Measurements from ENCODE around the gene KCNAB2. TPM values are rescaled to one million over a fixed set of nuclear protein-coding genes. Genes with fewer than 3 reads are reported as not detected.

KCNAB2 gene
- total RNA-seq, 1 donor from 2014 or later, result 3.1 TPM

DNA sequence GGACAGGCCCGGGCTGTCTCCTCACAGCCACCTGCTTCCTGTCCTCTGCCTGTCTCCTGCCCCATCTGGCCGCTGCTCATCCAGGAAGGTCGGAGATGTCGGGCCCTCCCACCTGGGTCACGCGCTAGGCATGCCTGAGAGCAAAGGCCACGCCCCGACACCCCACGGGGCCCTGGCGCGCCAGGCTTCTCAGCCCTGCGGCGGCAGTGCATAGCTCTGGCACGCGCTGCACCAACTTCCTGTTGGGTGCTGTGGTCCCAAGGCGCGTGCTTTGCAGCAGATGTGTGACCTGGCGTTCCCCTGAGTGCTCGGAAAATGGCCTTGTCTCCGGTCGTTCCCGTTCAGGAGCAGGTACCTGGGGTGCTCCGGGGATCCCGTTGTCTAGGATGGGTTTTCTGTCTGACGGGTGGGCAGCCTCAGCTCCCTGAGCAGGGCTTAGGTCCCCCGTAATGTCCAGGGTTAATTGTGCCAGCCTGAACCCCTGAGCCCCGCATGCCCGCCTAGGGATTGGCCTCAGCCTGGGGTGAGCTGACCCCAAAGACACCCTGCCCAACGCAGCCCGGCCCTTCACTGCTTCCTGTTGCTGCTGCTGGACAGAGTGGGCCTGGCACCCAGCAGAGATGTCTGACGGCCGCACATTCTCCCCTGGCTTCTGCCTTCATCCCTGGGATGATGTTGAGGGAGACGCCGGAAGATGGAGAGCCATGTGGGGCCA is 19.4 kb upstream of the KCNAB2 start:
- Mint-ChIP-seq H3K9me3 (ENCODE audit: unreplicated experiment) (no peaks in the 10 kb centered on the region), H3K27ac (ENCODE audit: unreplicated experiment) (no peak overlapping the region), H3K27me3 (ENCODE audit: low read depth, unreplicated experiment) (peaks cover 22% of the 10 kb centered on the region), H3K36me3 (ENCODE audit: low read depth, unreplicated experiment) (no peaks in the 10 kb centered on the region), H3K4me1 (ENCODE audit: low read depth, unreplicated experiment) (no peaks in the 10 kb centered on the region), H3K4me3 (ENCODE audit: unreplicated experiment) (no peak overlapping the region)
- Histone ChIP-seq H3K4me2 (ENCODE audit: low read length) (no peak overlapping the region), H3K27ac (ENCODE audit: low read depth, low read length) (no peak overlapping the region), H3K4me3 (ENCODE audit: insufficient read depth, low read depth, low read length) (no peak overlapping the region), H3K27me3 (ENCODE audit: insufficient read depth, low read length) (peaks cover 19% of the 10 kb centered on the region), H3K9me3 (ENCODE audit: insufficient read depth, low read depth, low read length) (no peaks in the 10 kb centered on the region), H3K79me2 (ENCODE audit: insufficient read depth, low read length) (no peaks in the 10 kb centered on the region), H3K36me3 (ENCODE audit: insufficient read depth, low read length) (no peaks in the 10 kb centered on the region), H3K9ac (ENCODE audit: low read length) (no peak overlapping the region), H4K20me1 (ENCODE audit: insufficient read depth, low read length) (peaks cover 4% of the 10 kb centered on the region), H3K4me1 (ENCODE audit: insufficient read depth, low read length) (peaks cover 10% of the 10 kb centered on the region), H2AFZ (ENCODE audit: low read depth, low read length) (no peak overlapping the region)
- TF ChIP-seq, protein P1, sequence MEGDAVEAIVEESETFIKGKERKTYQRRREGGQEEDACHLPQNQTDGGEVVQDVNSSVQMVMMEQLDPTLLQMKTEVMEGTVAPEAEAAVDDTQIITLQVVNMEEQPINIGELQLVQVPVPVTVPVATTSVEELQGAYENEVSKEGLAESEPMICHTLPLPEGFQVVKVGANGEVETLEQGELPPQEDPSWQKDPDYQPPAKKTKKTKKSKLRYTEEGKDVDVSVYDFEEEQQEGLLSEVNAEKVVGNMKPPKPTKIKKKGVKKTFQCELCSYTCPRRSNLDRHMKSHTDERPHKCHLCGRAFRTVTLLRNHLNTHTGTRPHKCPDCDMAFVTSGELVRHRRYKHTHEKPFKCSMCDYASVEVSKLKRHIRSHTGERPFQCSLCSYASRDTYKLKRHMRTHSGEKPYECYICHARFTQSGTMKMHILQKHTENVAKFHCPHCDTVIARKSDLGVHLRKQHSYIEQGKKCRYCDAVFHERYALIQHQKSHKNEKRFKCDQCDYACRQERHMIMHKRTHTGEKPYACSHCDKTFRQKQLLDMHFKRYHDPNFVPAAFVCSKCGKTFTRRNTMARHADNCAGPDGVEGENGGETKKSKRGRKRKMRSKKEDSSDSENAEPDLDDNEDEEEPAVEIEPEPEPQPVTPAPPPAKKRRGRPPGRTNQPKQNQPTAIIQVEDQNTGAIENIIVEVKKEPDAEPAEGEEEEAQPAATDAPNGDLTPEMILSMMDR (IDR thresholded peaks at IDR 0.05; ENCODE audit: insufficient read depth, low read depth, low read length), result no peak
- TF ChIP-seq EZH2 (IDR thresholded peaks at IDR 0.05; ENCODE audit: insufficient read depth, low read length), result no peak
- DNase-seq (ENCODE audit: low read depth), result no peak
- no peak for FAIRE-seq

GRCh38 chr1:6027591-6027990 is 18.1 kb upstream of the KCNAB2 start:
- FAIRE-seq (no peak), DNase-seq (ENCODE audit: low read depth) (no peak)
- Histone ChIP-seq H3K4me2 (ENCODE audit: low read length) (no peak overlapping the region), H2AFZ (ENCODE audit: low read depth, low read length) (no peak overlapping the region), H3K27ac (ENCODE audit: low read depth, low read length) (no peak overlapping the region), H3K79me2 (ENCODE audit: insufficient read depth, low read length) (no peaks in the 10 kb centered on the region), H3K9me3 (ENCODE audit: insufficient read depth, low read depth, low read length) (no peaks in the 10 kb centered on the region), H3K9ac (ENCODE audit: low read length) (no peak overlapping the region), H3K4me3 (ENCODE audit: insufficient read depth, low read depth, low read length) (no peak overlapping the region), H3K27me3 (ENCODE audit: insufficient read depth, low read length) (peaks cover 21% of the 10 kb centered on the region), H3K36me3 (ENCODE audit: insufficient read depth, low read length) (no peaks in the 10 kb centered on the region), H4K20me1 (ENCODE audit: insufficient read depth, low read length) (peaks cover 4% of the 10 kb centered on the region), H3K4me1 (ENCODE audit: insufficient read depth, low read length) (peaks cover 10% of the 10 kb centered on the region)
- Mint-ChIP-seq H3K4me3 (ENCODE audit: unreplicated experiment) (no peak overlapping the region), H3K4me1 (ENCODE audit: low read depth, unreplicated experiment) (no peaks in the 10 kb centered on the region), H3K27ac (ENCODE audit: unreplicated experiment) (no peak overlapping the region), H3K36me3 (ENCODE audit: low read depth, unreplicated experiment) (no peaks in the 10 kb centered on the region), H3K27me3 (ENCODE audit: low read depth, unreplicated experiment) (peaks cover 26% of the 10 kb centered on the region), H3K9me3 (ENCODE audit: unreplicated experiment) (no peaks in the 10 kb centered on the region)
- no peak for TF ChIP-seq EZH2 (IDR thresholded peaks at IDR 0.05; ENCODE audit: insufficient read depth, low read length)
- TF ChIP-seq, protein P1 (IDR thresholded peaks at IDR 0.05; ENCODE audit: insufficient read depth, low read depth, low read length), result no peak

Data from astrocyte (in vitro differentiated cells and primary cell).